MCF 10A (cell line): ENCODE measurements around the gene ANGPTL2. TPM values are rescaled to one million over a fixed set of nuclear protein-coding genes. Genes with fewer than 3 reads are reported as not detected.

Experiments
- BruUV-seq: library from RNA; stranded (reverse); fragments of 400-500 nt; replicated peaks from 2 replicates; lab custom pipeline; 2021; lab: Mats Ljungman, UMichigan
- CTCF ChIA-PET: fragments of 300-600 bp; sonication (Branson Sonifier 250); formaldehyde crosslinking; extraction: SDS; loops from one replicate; lab custom pipeline; 2021; ENCODE audit warnings: antibody characterized with exemption, inconsistent platforms; lab: Yijun Ruan, JAX
- POLR2A ChIA-PET: fragments of 300-600, 350-650 bp; sonication (Branson Sonifier 250); formaldehyde crosslinking; extraction: SDS; loops from one replicate; lab custom pipeline; 2020; ENCODE audit warnings: antibody characterized with exemption, inconsistent platforms; lab: Yijun Ruan, JAX
- DNase-seq: peaks from one replicate; pipeline ENCODE4 v3.0.0-alpha.2; 2018; ENCODE audit not compliant: unreplicated experiment
- H3K27ac Mint-ChIP-seq: one replicate; pipeline ENCODE4 v1.8.0; 2022; ENCODE audit warnings: mild to moderate bottlenecking, low read depth, mixed read lengths; ENCODE audit not compliant: unreplicated experiment
- H3K27me3 Mint-ChIP-seq: one replicate; pipeline ENCODE4 v1.8.0; 2022; ENCODE audit warnings: mixed read lengths; ENCODE audit not compliant: insufficient read depth, unreplicated experiment
- H3K36me3 Mint-ChIP-seq: one replicate; pipeline ENCODE4 v1.8.0; 2022; ENCODE audit warnings: mild to moderate bottlenecking, moderate library complexity, mixed read lengths; ENCODE audit not compliant: insufficient read depth, unreplicated experiment
- H3K4me1 Mint-ChIP-seq: one replicate; pipeline ENCODE4 v1.8.0; 2022; ENCODE audit warnings: mixed read lengths; ENCODE audit not compliant: insufficient read depth, unreplicated experiment
- H3K4me3 Mint-ChIP-seq: one replicate; pipeline ENCODE4 v1.8.0; 2022; ENCODE audit warnings: mild to moderate bottlenecking, moderate library complexity, mixed read lengths; ENCODE audit not compliant: unreplicated experiment
- H3K9me3 Mint-ChIP-seq: one replicate; pipeline ENCODE4 v1.8.0; 2022; ENCODE audit warnings: mixed read lengths; ENCODE audit not compliant: unreplicated experiment
- CTCF ChIP-seq: fragments of 200-600 bp; IDR thresholded peaks from one replicate; pipeline ENCODE4 v1.8.0; 2022; ENCODE audit warnings: antibody characterized with exemption, mild to moderate bottlenecking; ENCODE audit not compliant: unreplicated experiment
- intact Hi-C: fragments of 100-400 bp; cut with micrococcal nuclease; formaldehyde crosslinking; loops from 2 replicates; pipeline ENCODE4 v1.14.1; 2022
- total RNA-seq: library from RNA; stranded (reverse); gene quantifications from 2 replicates; pipeline ENCODE4 v1.2.3, GENCODE V29; 2022

ANGPTL2 gene
- total RNA-seq, 1 experiment from 2014 or later: not detected

- no peaks in the 10 kb centered on the region for H3K9me3 Mint-ChIP-seq
- no peaks in the 10 kb centered on the region for H3K36me3 Mint-ChIP-seq
- no peak overlapping the region for H3K27ac Mint-ChIP-seq
- no peaks in the 10 kb centered on the region for H3K4me1 Mint-ChIP-seq
- CTCF ChIA-PET: interaction anchor here (0.6 to 0.8 kb wide), 2 partner anchors 45 to 434 kb away, joined by 3 read pairs; no protein-coding TSS in a partner anchor
- no TSS peak for BruUV-seq
- no peak for TF ChIP-seq CTCF
- intact Hi-C loops: no loop called here
- POLR2A ChIA-PET: no interaction called here
- DNase-seq: no peak
- no peaks in the 10 kb centered on the region for H3K27me3 Mint-ChIP-seq
- H3K4me3 Mint-ChIP-seq: no peak overlapping the region
These were observed 42.8 kb downstream of the ANGPTL2 start for GRCh38 chr9:127079446-127080140.

- no peaks in the 10 kb centered on the region for H3K27me3 Mint-ChIP-seq
- CTCF ChIA-PET: interaction anchor here (0.8 kb wide), 1 partner anchor 46 kb away, joined by 3 read pairs; no protein-coding TSS in a partner anchor
- no peak overlapping the region for H3K4me3 Mint-ChIP-seq
- DNase-seq: no peak
- no peak overlapping the region for H3K27ac Mint-ChIP-seq
- TF ChIP-seq CTCF: no peak
- POLR2A ChIA-PET: no interaction called here
- H3K4me1 Mint-ChIP-seq: no peaks in the 10 kb centered on the region
- no peaks in the 10 kb centered on the region for H3K36me3 Mint-ChIP-seq
- BruUV-seq: no TSS peak
- H3K9me3 Mint-ChIP-seq: no peaks in the 10 kb centered on the region
- intact Hi-C loops: no loop called here
These were observed 43.4 kb downstream of the ANGPTL2 start for GRCh38 chr9:127078988-127079387.

- Mint-ChIP-seq H3K4me3 (no peak overlapping the region), H3K27ac (no peak overlapping the region), H3K9me3 (no peaks in the 10 kb centered on the region), H3K27me3 (no peaks in the 10 kb centered on the region), H3K4me1 (no peaks in the 10 kb centered on the region), H3K36me3 (no peaks in the 10 kb centered on the region)
- TF ChIP-seq CTCF: no peak
- DNase-seq: no peak
- POLR2A ChIA-PET: no interaction called here
- no TSS peak for BruUV-seq
- intact Hi-C loops: no loop called here
- CTCF ChIA-PET: no interaction called here
These were observed 44.1 kb downstream of the ANGPTL2 start for GRCh38 chr9:127078336-127078735.

- H3K36me3 Mint-ChIP-seq: no peaks in the 10 kb centered on the region
- H3K4me3 Mint-ChIP-seq: no peak overlapping the region
- H3K4me1 Mint-ChIP-seq: no peaks in the 10 kb centered on the region
- no peaks in the 10 kb centered on the region for H3K9me3 Mint-ChIP-seq
- ChIA-PET POLR2A (no interaction called here), CTCF (interaction anchor here (0.7 kb wide), 1 partner anchor 1972 kb away, joined by 3 read pairs; no protein-coding TSS in a partner anchor)
- intact Hi-C loops: no loop called here
- H3K27ac Mint-ChIP-seq: no peak overlapping the region
- TF ChIP-seq CTCF: no peak
- no TSS peak for BruUV-seq
- no peaks in the 10 kb centered on the region for H3K27me3 Mint-ChIP-seq
- DNase-seq: no peak
These were observed 44.8 kb downstream of the ANGPTL2 start for GRCh38 chr9:127077644-127077946.
